Breast epithelium (tissue), 4 donors: Measurements from ENCODE around the gene JSRP1. TPM values are rescaled to one million over a fixed set of nuclear protein-coding genes. Genes with fewer than 3 reads are reported as not detected.

Experiments
- DNase-seq, 2 donors: peaks; one replicate each; pipeline ENCODE4 v3.0.0-alpha.2; 2019; ENCODE audit warnings: low spot score in 2 of 2
- H3K27ac ChIP-seq, 2 donors: fragments of 200-600 bp; sonication (generic) in 1 of 2; one replicate each; pipeline ENCODE4 v1.5.1; 2016 to 2019; ENCODE audit warnings: mild to moderate bottlenecking in 1 of 2
- H3K27me3 ChIP-seq, 2 donors: fragments of 200-600 bp; sonication (generic) in 1 of 2; one replicate each; pipeline versions ENCODE4 v1.5.1 to v1.6.0; 2017 to 2019; ENCODE audit warnings: control low read depth in 1 of 2, mild to moderate bottlenecking in 1 of 2
- H3K36me3 ChIP-seq: fragments of 200-600 bp; one replicate; pipeline ENCODE4 v1.5.1; 2019
- H3K4me1 ChIP-seq, 2 donors: fragments of 200-600 bp; sonication (generic); one replicate each; pipeline ENCODE4 v1.5.1; 2016 to 2019; ENCODE audit warnings: control low read depth in 1 of 2
- H3K4me3 ChIP-seq, 3 donors: fragments of 200-600 bp; sonication (generic); 1 replicate in 2 of 3; 2 replicates in 1 of 3; pipeline ENCODE4 v1.5.1; 2016 to 2019; ENCODE audit warnings: mild to moderate bottlenecking in 3 of 3, moderate library complexity in 2 of 3
- H3K9me3 ChIP-seq, 2 donors: fragments of 200-600 bp; sonication (generic) in 1 of 2; one replicate each; pipeline ENCODE4 v1.5.1; 2016 to 2019; ENCODE audit warnings: control low read depth in 1 of 2
- CTCF ChIP-seq, 3 donors: fragments of 450-650 bp; IDR thresholded peaks; one replicate each; pipeline ENCODE4 v1.5.1; 2016 to 2017; ENCODE audit warnings: antibody characterized with exemption in 3 of 3, mild to moderate bottlenecking in 3 of 3, moderate library complexity in 3 of 3
- POLR2A ChIP-seq: fragments of 450-650 bp; IDR thresholded peaks from one replicate; pipeline ENCODE4 v1.6.1; 2016; ENCODE audit warnings: antibody characterized with exemption, mild to moderate bottlenecking, moderate library complexity
- POLR2AphosphoS5 ChIP-seq, 3 donors: sonication (generic); formaldehyde crosslinking; IDR thresholded peaks; one replicate each; pipeline ENCODE4 v1.6.1; 2017; ENCODE audit warnings: antibody characterized with exemption in 3 of 3
- intact Hi-C: fragments of 100-400 bp; cut with DNase I; formaldehyde crosslinking; loops from one replicate; pipeline ENCODE4 v1.15.1; 2023; ENCODE audit warnings: low total_unique reads
- total RNA-seq, 3 donors: library from RNA; depleted of rRNA; stranded (reverse); fragments of >200 nt; gene quantifications; one replicate each; pipeline ENCODE4 v1.1.0, GENCODE V29; 2016

JSRP1 gene
- total RNA-seq, 3 donors from 2014 or later, result 1.0 to 2.3 TPM; not detected in 1

DNA sequence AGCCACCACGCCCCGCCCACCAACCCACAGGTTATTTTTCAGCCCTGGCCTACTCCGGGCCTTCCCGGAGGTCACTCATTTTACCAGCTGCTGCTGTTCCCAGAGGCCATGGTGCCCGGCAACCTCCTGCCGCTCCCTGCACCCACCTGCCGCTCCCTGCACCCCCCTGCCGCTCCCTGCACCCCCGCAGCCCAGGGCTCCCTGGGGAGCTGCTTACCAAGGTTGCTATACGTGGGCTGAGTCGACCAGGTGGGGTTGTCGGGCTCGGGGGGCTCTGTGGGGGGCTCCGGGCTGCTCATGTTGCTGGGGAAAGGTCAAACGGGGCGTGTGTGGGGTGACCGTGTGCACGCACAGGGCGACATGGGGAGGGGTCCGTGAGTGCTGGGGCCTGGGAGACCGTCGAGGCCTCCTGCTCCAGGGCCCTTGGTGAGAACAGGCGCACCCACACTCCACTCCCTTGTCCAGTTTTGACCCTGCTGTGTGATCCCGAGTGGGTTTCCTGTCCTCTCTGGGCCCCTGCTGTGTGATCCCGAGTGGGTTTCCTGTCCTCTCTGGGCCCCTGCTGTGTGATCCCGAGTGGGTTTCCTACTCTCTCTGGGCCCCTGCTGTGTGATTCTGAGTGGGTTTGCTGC, 24.5 kb upstream of the JSRP1 start:
- no peak overlapping the region for H3K27ac ChIP-seq
- no peaks in the 10 kb centered on the region for H3K9me3 ChIP-seq
- H3K4me3 ChIP-seq, result no peak overlapping the region
- no peak for DNase-seq
- no peaks in the 10 kb centered on the region for H3K27me3 ChIP-seq
- TF ChIP-seq POLR2A (no peak), CTCF (IDR thresholded peaks at IDR 0.05) (no peak), POLR2AphosphoS5 (IDR thresholded peaks at IDR 0.05) (no peak)
- intact Hi-C loops, result no loop called here
- H3K36me3 ChIP-seq, result no peaks in the 10 kb centered on the region
- H3K4me1 ChIP-seq, result peaks cover 0 to 2% of the 10 kb centered on the region in 2 donors

GRCh38 chr19:2278459-2279158, 22.4 kb upstream of the JSRP1 start:
- no peaks in the 10 kb centered on the region for H3K36me3 ChIP-seq
- intact Hi-C loops, result loop anchor here (5.0 to 10.0 kb wide), 2 partner anchors 114 to 386 kb away; partner anchors contain the start of gene DOT1L
- no peak overlapping the region for H3K4me3 ChIP-seq
- DNase-seq, result no peak
- no peaks in the 10 kb centered on the region for H3K27me3 ChIP-seq
- no peak overlapping the region for H3K27ac ChIP-seq
- no peaks in the 10 kb centered on the region for H3K9me3 ChIP-seq
- no peak for TF ChIP-seq POLR2AphosphoS5 (IDR thresholded peaks at IDR 0.05)
- no peak for TF ChIP-seq POLR2A
- TF ChIP-seq CTCF (IDR thresholded peaks at IDR 0.05), result no peak
- peaks cover 8 to 11% of the 10 kb centered on the region in 2 donors for H3K4me1 ChIP-seq

DNA sequence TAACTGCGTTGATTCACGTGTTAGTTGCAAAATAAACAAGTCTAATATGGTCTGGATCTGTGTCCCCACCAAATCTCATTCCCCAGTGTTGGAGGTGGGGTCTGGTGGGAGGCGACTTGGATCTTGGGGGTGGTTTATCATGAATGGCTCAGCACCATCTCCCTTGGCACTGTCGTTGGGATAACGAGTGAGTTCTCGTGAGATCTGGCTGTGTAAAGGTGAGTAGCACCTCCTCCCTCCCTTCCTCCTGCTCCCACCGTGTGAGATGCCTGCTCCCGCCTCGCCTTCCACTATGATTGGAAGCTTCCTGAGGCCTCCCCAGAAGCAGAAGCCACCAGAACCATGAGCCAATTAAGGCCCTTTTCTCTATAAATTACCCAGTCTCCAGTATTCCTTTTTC, 20.9 kb upstream of the JSRP1 start:
- intact Hi-C loops, result loop anchor here (5.0 to 10.0 kb wide), 2 partner anchors 112 to 385 kb away; partner anchors contain the start of gene DOT1L
- TF ChIP-seq POLR2AphosphoS5 (IDR thresholded peaks at IDR 0.05) (no peak), CTCF (IDR thresholded peaks at IDR 0.05) (no peak), POLR2A (no peak)
- H3K4me3 ChIP-seq, result no peak overlapping the region
- DNase-seq, result no peak
- no peaks in the 10 kb centered on the region for H3K27me3 ChIP-seq
- no peaks in the 10 kb centered on the region for H3K9me3 ChIP-seq
- H3K27ac ChIP-seq, result no peak overlapping the region
- peaks cover 15% of the 10 kb centered on the region in 2 donors for H3K4me1 ChIP-seq
- H3K36me3 ChIP-seq, result no peaks in the 10 kb centered on the region

GRCh38 chr19:2276429-2276986, 20.3 kb upstream of the JSRP1 start:
- no peaks in the 10 kb centered on the region for H3K9me3 ChIP-seq
- H3K27me3 ChIP-seq, result no peaks in the 10 kb centered on the region
- peaks cover 17 to 20% of the 10 kb centered on the region in 2 donors for H3K4me1 ChIP-seq
- no peak for DNase-seq
- H3K36me3 ChIP-seq, result no peaks in the 10 kb centered on the region
- no peak overlapping the region for H3K27ac ChIP-seq
- TF ChIP-seq CTCF (IDR thresholded peaks at IDR 0.05), result no peak
- no peak for TF ChIP-seq POLR2A
- TF ChIP-seq POLR2AphosphoS5 (IDR thresholded peaks at IDR 0.05), result no peak
- intact Hi-C loops, result loop anchor here (5.0 to 10.0 kb wide), 2 partner anchors 112 to 384 kb away; partner anchors contain the start of gene DOT1L
- H3K4me3 ChIP-seq, result no peak overlapping the region
